Measurements from ENCODE around the gene STK32B. TPM values are rescaled to one million over a fixed set of nuclear protein-coding genes. Genes with fewer than 3 reads are reported as not detected.

Gene STK32B
- total RNA-seq, 2 experiments from 2014 or later: not detected

GRCh38 chr4:5524446-5525299 is 473.4 kb downstream of the STK32B start:
- H3K27me3 Mint-ChIP-seq: no peaks in the 10 kb centered on the region
- H3K36me3 Mint-ChIP-seq (ENCODE audit: low read depth): no peaks in the 10 kb centered on the region
- H3K4me3 Mint-ChIP-seq: no peak overlapping the region
- H3K27ac Mint-ChIP-seq: no peak overlapping the region
- no peaks in the 10 kb centered on the region for H3K4me1 Mint-ChIP-seq
- DNase-seq (no peak), ATAC-seq (no peak)
- no peaks in the 10 kb centered on the region for H3K9me3 Mint-ChIP-seq (ENCODE audit: low read depth)
- ChIA-PET CTCF (no interaction called here), POLR2A (no interaction called here)
- intact Hi-C loops (cut with DNase I, micrococcal nuclease): no loop called here

DNA sequence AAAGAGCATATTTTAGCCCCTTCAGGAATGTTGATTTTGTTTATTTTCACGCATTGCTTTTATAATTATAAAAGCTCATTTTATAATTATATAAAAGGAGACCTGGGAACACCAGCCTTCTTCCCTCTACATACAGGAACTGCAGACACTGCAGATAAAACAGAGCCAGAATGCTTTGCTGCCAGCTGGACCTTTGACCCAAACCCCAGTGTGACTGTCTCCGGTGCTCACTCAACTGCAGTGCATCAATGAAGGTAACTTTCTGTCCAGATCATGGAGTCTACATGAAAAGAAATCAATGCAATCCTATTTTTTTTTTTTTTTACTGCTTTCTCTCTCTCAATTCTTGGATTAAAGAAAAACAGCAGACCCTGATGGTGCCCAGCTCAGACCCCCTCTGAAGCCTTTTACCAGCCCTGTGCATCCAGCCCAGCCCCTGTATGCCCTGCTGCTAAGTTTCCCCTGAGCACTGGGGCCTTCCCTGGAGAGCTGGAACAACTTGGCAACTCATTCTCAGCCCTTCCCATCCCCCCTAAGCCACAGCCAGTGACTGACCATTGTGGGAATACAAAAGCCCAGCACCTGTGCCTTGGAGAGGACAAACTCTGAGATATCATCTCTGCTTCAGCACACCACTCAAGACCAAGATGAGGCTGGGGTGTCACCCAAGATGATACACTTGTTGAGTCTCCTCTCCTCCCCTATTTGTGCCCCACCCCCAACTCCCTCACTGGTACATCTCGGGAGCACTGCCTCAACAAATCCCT is 475.0 kb downstream of the STK32B start:
- CTCF ChIA-PET: no interaction called here
- ATAC-seq (no peak), DNase-seq (no peak)
- H3K36me3 Mint-ChIP-seq (ENCODE audit: low read depth): no peaks in the 10 kb centered on the region
- no peaks in the 10 kb centered on the region for H3K4me1 Mint-ChIP-seq
- no peak overlapping the region for H3K27ac Mint-ChIP-seq
- intact Hi-C loops (cut with DNase I, micrococcal nuclease): no loop called here
- no peak overlapping the region for H3K4me3 Mint-ChIP-seq
- POLR2A ChIA-PET: no interaction called here
- H3K27me3 Mint-ChIP-seq: no peaks in the 10 kb centered on the region
- H3K9me3 Mint-ChIP-seq (ENCODE audit: low read depth): no peaks in the 10 kb centered on the region

DNA sequence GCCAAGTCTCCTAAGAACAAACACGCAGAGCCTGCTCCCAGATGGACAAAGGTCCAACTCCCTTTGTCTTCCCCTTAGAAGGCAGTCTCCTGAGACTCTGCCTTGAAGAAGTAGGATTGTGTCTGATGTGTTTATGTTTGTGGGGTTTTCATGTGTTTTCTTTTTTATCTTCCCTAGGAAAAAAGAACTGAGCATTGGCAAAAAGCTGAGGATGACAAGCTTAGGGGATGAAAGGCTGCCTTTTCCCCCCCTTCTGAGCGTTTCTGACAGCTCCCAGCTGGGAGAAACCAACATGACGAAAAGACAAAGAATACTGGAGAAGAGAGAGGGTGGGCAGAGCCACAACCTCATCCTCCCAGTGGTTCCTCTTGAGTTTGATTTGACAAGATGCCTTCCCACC is 475.9 kb downstream of the STK32B start:
- no peaks in the 10 kb centered on the region for H3K4me1 Mint-ChIP-seq
- intact Hi-C loops (cut with DNase I, micrococcal nuclease): no loop called here
- ATAC-seq (no peak), DNase-seq (no peak)
- H3K36me3 Mint-ChIP-seq (ENCODE audit: low read depth): no peaks in the 10 kb centered on the region
- no peak overlapping the region for H3K4me3 Mint-ChIP-seq
- ChIA-PET POLR2A (no interaction called here), CTCF (interaction anchor here (0.6 kb wide), 1 partner anchor 900 kb away, joined by 3 read pairs; no protein-coding TSS in a partner anchor)
- H3K27ac Mint-ChIP-seq: no peak overlapping the region
- no peaks in the 10 kb centered on the region for H3K27me3 Mint-ChIP-seq
- no peaks in the 10 kb centered on the region for H3K9me3 Mint-ChIP-seq (ENCODE audit: low read depth)

- H3K9me3 Mint-ChIP-seq (ENCODE audit: low read depth): no peaks in the 10 kb centered on the region
- H3K27ac Mint-ChIP-seq: no peak overlapping the region
- ATAC-seq: no peak
- H3K4me1 Mint-ChIP-seq: no peaks in the 10 kb centered on the region
- DNase-seq: no peak
- no peak overlapping the region for H3K4me3 Mint-ChIP-seq
- POLR2A ChIA-PET: no interaction called here
- no peaks in the 10 kb centered on the region for H3K27me3 Mint-ChIP-seq
- CTCF ChIA-PET: no interaction called here
- H3K36me3 Mint-ChIP-seq (ENCODE audit: low read depth): no peaks in the 10 kb centered on the region
- intact Hi-C loops (cut with DNase I, micrococcal nuclease): no loop called here
Measured at GRCh38 chr4:5528031-5528436, 476.8 kb downstream of the STK32B start.

DNA sequence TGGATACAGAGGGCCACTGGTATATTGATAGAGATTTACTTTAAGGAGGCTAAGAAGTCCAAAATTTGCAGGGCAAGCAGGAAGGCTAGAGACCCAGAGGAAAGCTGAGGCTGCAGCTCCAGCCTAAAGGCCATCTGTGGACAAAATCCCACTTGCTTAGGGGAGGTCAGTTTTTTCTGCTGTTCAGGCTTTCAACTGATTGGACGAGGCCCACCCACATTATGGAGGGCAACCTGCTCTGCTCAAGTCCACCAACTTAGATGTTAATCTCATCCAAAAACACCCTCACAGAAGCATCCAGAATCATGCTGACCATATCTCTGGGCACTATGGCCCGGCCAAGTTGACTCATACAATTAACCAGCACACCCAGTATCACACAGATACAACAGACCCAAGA is 480.8 kb downstream of the STK32B start:
- Mint-ChIP-seq H3K4me3 (no peak overlapping the region), H3K4me1 (no peaks in the 10 kb centered on the region), H3K27ac (no peak overlapping the region), H3K9me3 (ENCODE audit: low read depth) (peaks cover 7% of the 10 kb centered on the region), H3K27me3 (no peaks in the 10 kb centered on the region), H3K36me3 (ENCODE audit: low read depth) (no peaks in the 10 kb centered on the region)
- ChIA-PET POLR2A (no interaction called here), CTCF (no interaction called here)
- intact Hi-C loops (cut with DNase I, micrococcal nuclease): no loop called here
- ATAC-seq (no peak), DNase-seq (no peak)

DNA sequence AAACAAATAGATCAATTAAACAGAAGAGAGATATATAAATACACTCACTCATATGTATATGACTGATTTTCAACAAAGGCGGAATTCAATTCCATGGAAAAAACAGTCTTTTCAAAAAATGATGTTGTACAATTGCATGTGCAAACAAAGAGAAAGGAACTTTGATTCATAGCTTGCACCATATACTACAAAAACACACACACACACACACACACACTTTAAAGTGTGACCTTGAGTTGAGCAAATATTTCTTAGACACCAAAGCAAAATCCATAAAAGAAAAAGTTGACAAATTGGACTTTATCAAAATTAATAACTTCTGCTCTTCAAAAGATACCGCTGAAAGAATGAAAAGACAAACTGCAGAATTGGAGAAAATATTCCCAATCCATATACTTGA is 488.3 kb downstream of the STK32B start:
- Mint-ChIP-seq H3K36me3 (ENCODE audit: low read depth) (no peaks in the 10 kb centered on the region), H3K4me3 (no peak overlapping the region), H3K27me3 (no peaks in the 10 kb centered on the region), H3K9me3 (ENCODE audit: low read depth) (peaks cover 4% of the 10 kb centered on the region), H3K27ac (no peak overlapping the region), H3K4me1 (no peaks in the 10 kb centered on the region)
- intact Hi-C loops (cut with DNase I, micrococcal nuclease): no loop called here
- ATAC-seq (no peak), DNase-seq (no peak)
- POLR2A ChIA-PET: no interaction called here
- CTCF ChIA-PET: no interaction called here

DNA sequence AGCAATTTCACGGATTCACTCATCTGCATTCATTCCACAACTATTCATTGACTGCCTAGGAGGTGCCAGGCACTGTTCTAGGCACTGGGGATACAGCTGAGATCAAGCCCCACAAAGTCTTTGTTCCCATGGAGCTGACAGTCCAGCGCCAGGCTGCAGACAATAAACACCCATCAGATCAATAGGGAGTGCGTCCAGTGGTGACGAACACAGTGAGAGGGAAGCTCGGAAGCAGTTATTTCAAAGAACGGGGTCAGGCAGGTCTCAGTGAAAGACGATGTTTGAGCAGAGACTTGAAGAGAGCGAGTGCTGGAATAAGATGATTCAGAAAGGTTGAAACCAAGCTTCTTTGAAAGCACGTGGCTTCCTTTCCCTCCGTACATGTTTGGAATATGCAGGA is 489.9 kb downstream of the STK32B start:
- Mint-ChIP-seq H3K27me3 (no peaks in the 10 kb centered on the region), H3K9me3 (ENCODE audit: low read depth) (no peaks in the 10 kb centered on the region), H3K36me3 (ENCODE audit: low read depth) (no peaks in the 10 kb centered on the region), H3K4me3 (no peak overlapping the region), H3K4me1 (no peaks in the 10 kb centered on the region), H3K27ac (no peak overlapping the region)
- intact Hi-C loops (cut with DNase I, micrococcal nuclease): no loop called here
- CTCF ChIA-PET: no interaction called here
- POLR2A ChIA-PET: no interaction called here
- DNase-seq (no peak), ATAC-seq (no peak)

DNA sequence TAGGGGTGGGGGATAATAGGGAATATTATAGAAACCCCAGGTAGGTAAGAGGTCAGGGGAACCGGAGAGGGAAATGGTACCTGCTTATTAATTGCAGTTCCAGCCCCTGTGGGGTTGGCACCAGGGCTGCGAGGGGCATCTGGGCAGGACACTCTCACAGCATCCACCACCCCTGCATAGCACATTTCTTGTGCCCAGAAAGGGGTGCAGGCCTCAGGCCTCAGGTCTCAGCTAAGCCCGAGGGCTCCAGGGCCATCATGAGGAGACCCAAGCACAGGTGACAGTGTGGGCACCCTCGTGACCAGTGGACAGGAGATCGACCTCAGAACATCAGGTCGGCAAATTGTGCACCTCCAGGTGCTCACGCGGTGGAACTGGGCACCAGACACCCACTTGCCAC is 492.4 kb downstream of the STK32B start:
- Mint-ChIP-seq H3K36me3 (ENCODE audit: low read depth) (no peaks in the 10 kb centered on the region), H3K27me3 (no peaks in the 10 kb centered on the region), H3K4me1 (no peaks in the 10 kb centered on the region), H3K27ac (no peak overlapping the region), H3K4me3 (no peak overlapping the region), H3K9me3 (ENCODE audit: low read depth) (no peaks in the 10 kb centered on the region)
- intact Hi-C loops (cut with DNase I, micrococcal nuclease): no loop called here
- no peak for DNase-seq
- POLR2A ChIA-PET: no interaction called here
- no peak for ATAC-seq
- CTCF ChIA-PET: no interaction called here

DNA sequence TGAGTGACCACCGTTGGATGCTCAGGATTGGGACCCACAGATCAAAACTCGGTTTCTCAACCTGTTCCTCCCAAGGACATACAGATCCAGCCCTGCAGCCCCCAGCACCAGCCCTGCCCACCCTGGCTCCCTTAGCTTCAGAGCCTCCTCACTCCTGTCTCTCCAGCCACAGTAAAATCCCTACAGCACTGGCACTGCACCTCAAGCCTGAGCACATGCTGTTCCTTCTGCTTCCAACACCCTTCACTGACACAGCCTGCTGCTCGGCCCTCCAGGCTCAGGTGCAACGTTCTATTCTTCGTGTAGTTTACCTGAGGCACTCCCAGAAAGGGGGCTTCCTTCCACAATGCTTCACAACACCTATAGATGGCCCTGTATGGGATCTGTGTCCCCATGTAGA is 493.5 kb downstream of the STK32B start:
- POLR2A ChIA-PET: no interaction called here
- Mint-ChIP-seq H3K9me3 (ENCODE audit: low read depth) (peaks cover 2% of the 10 kb centered on the region), H3K4me1 (no peaks in the 10 kb centered on the region), H3K27me3 (no peaks in the 10 kb centered on the region), H3K4me3 (no peak overlapping the region), H3K36me3 (ENCODE audit: low read depth) (no peaks in the 10 kb centered on the region), H3K27ac (no peak overlapping the region)
- intact Hi-C loops (cut with DNase I, micrococcal nuclease): no loop called here
- ATAC-seq (no peak), DNase-seq (no peak)
- CTCF ChIA-PET: no interaction called here

- H3K36me3 Mint-ChIP-seq (ENCODE audit: low read depth): no peaks in the 10 kb centered on the region
- no peak overlapping the region for H3K4me3 Mint-ChIP-seq
- no peak for DNase-seq
- intact Hi-C loops (cut with DNase I, micrococcal nuclease): no loop called here
- ATAC-seq: no peak
- ChIA-PET POLR2A (no interaction called here), CTCF (no interaction called here)
- H3K9me3 Mint-ChIP-seq (ENCODE audit: low read depth): peaks cover 5% of the 10 kb centered on the region
- no peaks in the 10 kb centered on the region for H3K4me1 Mint-ChIP-seq
- H3K27me3 Mint-ChIP-seq: no peaks in the 10 kb centered on the region
- no peak overlapping the region for H3K27ac Mint-ChIP-seq
Measured at GRCh38 chr4:5545271-5545670, 494.0 kb downstream of the STK32B start.

GRCh38 chr4:5547651-5548249 is 496.5 kb downstream of the STK32B start:
- Mint-ChIP-seq H3K27me3 (peaks cover 5% of the 10 kb centered on the region), H3K36me3 (ENCODE audit: low read depth) (no peaks in the 10 kb centered on the region), H3K4me3 (no peak overlapping the region), H3K27ac (no peak overlapping the region), H3K9me3 (ENCODE audit: low read depth) (peaks cover 5% of the 10 kb centered on the region), H3K4me1 (no peaks in the 10 kb centered on the region)
- intact Hi-C loops (cut with DNase I, micrococcal nuclease): no loop called here
- POLR2A ChIA-PET: no interaction called here
- no peak for ATAC-seq
- DNase-seq: no peak
- CTCF ChIA-PET: no interaction called here

All from activated CD4-positive, alpha-beta T cell treated with anti-CD3 and anti-CD28 coated beads for 36 hours (primary cell).